Esophagus squamous epithelium (tissue), 5 donors: ENCODE results near the gene MGMT. TPM values are rescaled to one million over a fixed set of nuclear protein-coding genes. Genes with fewer than 3 reads are reported as not detected.

ENCODE experiments used
- DNase-seq: peaks from one replicate; lab custom pipeline; 2025; lab: John Stamatoyannopoulos, UW
- H3K27ac ChIP-seq, 4 donors: fragments of 200-600 bp; sonication (generic); one replicate each; pipeline ENCODE4 v1.5.1; 2016 to 2019; ENCODE audit warnings: mild to moderate bottlenecking in 1 of 4
- H3K27me3 ChIP-seq, 4 donors: fragments of 200-600 bp; sonication (generic); 1 replicate in 3 of 4; 2 replicates in 1 of 4; pipeline versions ENCODE4 v1.5.1 to v1.6.0; 2017 to 2021; ENCODE audit warnings: antibody characterized with exemption in 1 of 4
- H3K36me3 ChIP-seq, 3 donors: fragments of 200-600 bp; sonication (generic); one replicate each; pipeline ENCODE4 v1.5.1; 2016 to 2019
- H3K4me1 ChIP-seq, 3 donors: fragments of 200-600 bp; sonication (generic); one replicate each; pipeline ENCODE4 v1.5.1; 2017 to 2019
- H3K4me3 ChIP-seq, 4 donors: fragments of 200-600 bp; sonication (generic); 1 replicate in 3 of 4; 2 replicates in 1 of 4; pipeline ENCODE4 v1.5.1; 2016 to 2019; ENCODE audit warnings: mild to moderate bottlenecking in 2 of 4, moderate library complexity in 1 of 4
- H3K9me3 ChIP-seq, 3 donors: fragments of 200-600 bp; sonication (generic); one replicate each; pipeline ENCODE4 v1.5.1; 2016 to 2019
- POLR2A ChIP-seq, 4 donors: fragments of 450-650 bp; IDR thresholded peaks; one replicate each; pipeline ENCODE4 v1.6.1; 2017; ENCODE audit warnings: antibody characterized with exemption in 4 of 4, mild to moderate bottlenecking in 4 of 4, moderate library complexity in 3 of 4
- WGBS, 2 donors: methylation state at CpG; one replicate each; pipeline ENCODE4 v1.1.5; 2018; 5-methylcytosine and 5-hydroxymethylcytosine counted together
- intact Hi-C: fragments of 100-400 bp; cut with DNase I; formaldehyde crosslinking; loops from one replicate; pipeline ENCODE4 v1.15.0; 2022
- total RNA-seq, 4 donors: library from RNA; depleted of rRNA; stranded (reverse); fragments of >200 nt; gene quantifications; one replicate each; pipeline ENCODE4 v1.1.0, GENCODE V29; 2016
- TF ChIP-seq, protein P1 (sequence below), 6 experiments: fragments of 450-650 bp in 4 of 6; fragments of 200-600 bp in 2 of 6; sonication (generic) in 2 of 6; IDR thresholded peaks; one replicate each; pipeline ENCODE4 v1.5.1; 2016 to 2019; ENCODE audit warnings: antibody characterized with exemption in 6 of 6, mild to moderate bottlenecking in 4 of 6, moderate library complexity in 4 of 6
- donor health status: DM: yes; HTN: yes; CAD: no.

The MGMT gene
- total RNA-seq, 4 donors from 2014 or later = 15.6 to 28.8 (median 18.4) TPM

- TF ChIP-seq POLR2A (IDR thresholded peaks at IDR 0.05) = no peak
- no peak for DNase-seq
- intact Hi-C loops = no loop called here
Measured at GRCh38 chr10:129759214-129760002, 292.4 kb downstream of the MGMT start.

DNA sequence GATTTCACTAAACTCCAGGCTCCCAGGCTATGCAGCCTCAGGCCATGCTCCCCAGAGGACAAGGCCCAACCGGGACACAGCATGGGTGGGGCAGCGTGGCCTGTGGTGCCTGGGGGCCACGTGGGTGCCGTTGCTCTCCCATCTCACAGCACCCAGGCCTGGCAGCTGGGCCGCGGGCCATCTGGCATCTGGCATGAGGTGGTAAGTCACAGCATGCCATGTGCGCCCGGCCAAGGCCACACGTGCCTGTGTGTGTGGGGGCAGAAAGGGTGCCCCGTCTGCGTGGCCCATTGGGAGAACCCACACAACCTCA is 292.9 kb downstream of the MGMT start:
- 94 to 100% methylated on average over 2 to 3 of the region's 11 CpGs for WGBS, 2 donors
- Histone ChIP-seq H3K27me3 (no peaks in the 10 kb centered on the region), H3K36me3 (peaks cover 0 to 36% (median 0%) of the 10 kb centered on the region in 3 donors), H3K9me3 (no peaks in the 10 kb centered on the region), H3K27ac (no peak overlapping the region), H3K4me3 (no peak overlapping the region), H3K4me1 (peaks cover 0 to 5% (median 4%) of the 10 kb centered on the region in 3 donors)
- intact Hi-C loops = no loop called here
- DNase-seq = no peak
- TF ChIP-seq, protein P1, sequence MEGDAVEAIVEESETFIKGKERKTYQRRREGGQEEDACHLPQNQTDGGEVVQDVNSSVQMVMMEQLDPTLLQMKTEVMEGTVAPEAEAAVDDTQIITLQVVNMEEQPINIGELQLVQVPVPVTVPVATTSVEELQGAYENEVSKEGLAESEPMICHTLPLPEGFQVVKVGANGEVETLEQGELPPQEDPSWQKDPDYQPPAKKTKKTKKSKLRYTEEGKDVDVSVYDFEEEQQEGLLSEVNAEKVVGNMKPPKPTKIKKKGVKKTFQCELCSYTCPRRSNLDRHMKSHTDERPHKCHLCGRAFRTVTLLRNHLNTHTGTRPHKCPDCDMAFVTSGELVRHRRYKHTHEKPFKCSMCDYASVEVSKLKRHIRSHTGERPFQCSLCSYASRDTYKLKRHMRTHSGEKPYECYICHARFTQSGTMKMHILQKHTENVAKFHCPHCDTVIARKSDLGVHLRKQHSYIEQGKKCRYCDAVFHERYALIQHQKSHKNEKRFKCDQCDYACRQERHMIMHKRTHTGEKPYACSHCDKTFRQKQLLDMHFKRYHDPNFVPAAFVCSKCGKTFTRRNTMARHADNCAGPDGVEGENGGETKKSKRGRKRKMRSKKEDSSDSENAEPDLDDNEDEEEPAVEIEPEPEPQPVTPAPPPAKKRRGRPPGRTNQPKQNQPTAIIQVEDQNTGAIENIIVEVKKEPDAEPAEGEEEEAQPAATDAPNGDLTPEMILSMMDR (IDR thresholded peaks at IDR 0.05) = no peak
- no peak for TF ChIP-seq POLR2A (IDR thresholded peaks at IDR 0.05)

More at GRCh38 chr10:129759214-129760002, 292.4 kb downstream of the MGMT start:
- Histone ChIP-seq H3K9me3 (peaks cover 0 to 1% (median 0%) of the 10 kb centered on the region in 3 donors), H3K36me3 (peaks cover 0 to 36% (median 0%) of the 10 kb centered on the region in 3 donors), H3K4me1 (peaks cover 0 to 5% (median 4%) of the 10 kb centered on the region in 3 donors), H3K27me3 (no peaks in the 10 kb centered on the region), H3K4me3 (no peak overlapping the region), H3K27ac (no peak overlapping the region)
- WGBS, 2 donors = 83 to 94% methylated on average over 5 to 11 of the region's 21 CpGs

GRCh38 chr10:129760416-129760815 is 293.4 kb downstream of the MGMT start:
- no peaks in the 10 kb centered on the region for H3K27me3 ChIP-seq
- H3K36me3 ChIP-seq = peaks cover 0 to 36% (median 0%) of the 10 kb centered on the region in 3 donors
- DNase-seq = no peak
- 93 to 97% methylated on average over 7 of the region's 7 CpGs for WGBS, 2 donors
- intact Hi-C loops = no loop called here
- no peak overlapping the region for H3K4me3 ChIP-seq
- no peaks in the 10 kb centered on the region for H3K9me3 ChIP-seq
- H3K4me1 ChIP-seq = peaks cover 0 to 5% (median 4%) of the 10 kb centered on the region in 3 donors
- no peak for TF ChIP-seq POLR2A (IDR thresholded peaks at IDR 0.05)
- TF ChIP-seq, protein P1 (IDR thresholded peaks at IDR 0.05) = no peak
- no peak overlapping the region for H3K27ac ChIP-seq

- TF ChIP-seq, protein P1 (IDR thresholded peaks at IDR 0.05) = no peak
- TF ChIP-seq POLR2A (IDR thresholded peaks at IDR 0.05) = no peak
- Histone ChIP-seq H3K27ac (no peak overlapping the region), H3K4me1 (peaks cover 0 to 5% (median 4%) of the 10 kb centered on the region in 3 donors), H3K27me3 (no peaks in the 10 kb centered on the region), H3K36me3 (peaks cover 0 to 38% (median 0%) of the 10 kb centered on the region in 3 donors), H3K9me3 (no peaks in the 10 kb centered on the region), H3K4me3 (no peak overlapping the region)
- no peak for DNase-seq
- WGBS, 2 donors = 94 to 97% methylated on average over 12 to 15 of the region's 24 CpGs
- intact Hi-C loops = no loop called here
Measured at GRCh38 chr10:129761197-129761972, 294.3 kb downstream of the MGMT start.

- Histone ChIP-seq H3K27me3 (no peaks in the 10 kb centered on the region), H3K4me3 (no peak overlapping the region), H3K27ac (no peak overlapping the region), H3K4me1 (peaks cover 0 to 2% (median 0%) of the 10 kb centered on the region in 3 donors), H3K36me3 (peaks cover 0 to 47% (median 0%) of the 10 kb centered on the region in 3 donors), H3K9me3 (no peaks in the 10 kb centered on the region)
- intact Hi-C loops = no loop called here
- TF ChIP-seq, protein P1 (IDR thresholded peaks at IDR 0.05) = no peak
- TF ChIP-seq POLR2A (IDR thresholded peaks at IDR 0.05) = no peak
- DNase-seq = no peak
- WGBS, 2 donors = 76 to 87% methylated on average over 22 to 25 of the region's 25 CpGs
Measured at GRCh38 chr10:129761981-129762956, 295.2 kb downstream of the MGMT start.
